K562 (cell line): Measurements from ENCODE around the gene CREB3L2. TPM values are rescaled to one million over a fixed set of nuclear protein-coding genes. Genes with fewer than 3 reads are reported as not detected.

Source experiments
- MCM3 ChIP-seq: fragments of 450-650 bp; IDR thresholded peaks from 2 replicates; pipeline ENCODE4 v1.6.1; 2016
- NFXL1 ChIP-seq: fragments of 450-650 bp; formaldehyde crosslinking; IDR thresholded peaks from 2 replicates; pipeline ENCODE4 v1.4.0; 2021; ENCODE audit warnings: mild to moderate bottlenecking
- polyA plus RNA-seq, 8 experiments: library from polyadenylated mRNA; depleted of rRNA in 4 of 8; stranded (reverse) in 5 of 8; unstranded in 3 of 8; fragments of >200 nt; fragmentation: Nextera tagmentation in 2 of 8; fragmentation: Illumina TruSeq in 1 of 8; extraction: Ambion mirVana in 2 of 8; extraction: Trizol in 1 of 8; gene quantifications; 2 replicates each; pipeline versions ENCODE4 v1.2.1 to v1.2.3, GENCODE V29; 2011 to 2014; ENCODE audit warnings: inconsistent platforms in 1 of 8, missing spikeins in 1 of 8
- total RNA-seq, 7 experiments: library from RNA; depleted of rRNA in 6 of 7; stranded (reverse); fragments of >200 nt in 6 of 7; fragmentation: Illumina TruSeq in 2 of 7; extraction: Trizol in 2 of 7; gene quantifications; 2 replicates each; pipeline versions ENCODE4 v1.2.1 to v1.2.3, GENCODE V29; 2011 to 2021; ENCODE audit warnings: low replicate concordance in 1 of 7
- TF ChIP-seq, protein P1 (sequence below): fragments of 250-450 bp; sonication (Bioruptor Pico); IDR thresholded peaks from 2 replicates; pipeline ENCODE4 v1.4.0; 2020; ENCODE audit warnings: mild to moderate bottlenecking, moderate library complexity
- TF ChIP-seq, protein P2 (sequence below): fragments of 200-800 bp; sonication (Bioruptor generic); IDR thresholded peaks from 2 replicates; pipeline ENCODE4 v1.6.1; 2017; ENCODE audit warnings: missing genetic modification characterization, missing compliant biosample characterization
- TF ChIP-seq, protein P3 (sequence below): sonication (generic); formaldehyde crosslinking; IDR thresholded peaks from 2 replicates; pipeline ENCODE4 v1.8.0; 2022; ENCODE audit warnings: missing genetic modification reagents, mild to moderate bottlenecking, borderline replicate concordance
- TF ChIP-seq, protein P4 (sequence below): fragments of 250-450 bp; sonication (Bioruptor Pico); IDR thresholded peaks from 2 replicates; pipeline ENCODE4 v1.5.1; 2021; ENCODE audit warnings: mild to moderate bottlenecking

CREB3L2 gene
- total and polyA plus RNA-seq, 9 of the 15 experiments (the other 6 are each of a cell fraction or from before 2014, with no cell fraction given) = 7.1 to 45.6 (median 15.8) TPM

DNA sequence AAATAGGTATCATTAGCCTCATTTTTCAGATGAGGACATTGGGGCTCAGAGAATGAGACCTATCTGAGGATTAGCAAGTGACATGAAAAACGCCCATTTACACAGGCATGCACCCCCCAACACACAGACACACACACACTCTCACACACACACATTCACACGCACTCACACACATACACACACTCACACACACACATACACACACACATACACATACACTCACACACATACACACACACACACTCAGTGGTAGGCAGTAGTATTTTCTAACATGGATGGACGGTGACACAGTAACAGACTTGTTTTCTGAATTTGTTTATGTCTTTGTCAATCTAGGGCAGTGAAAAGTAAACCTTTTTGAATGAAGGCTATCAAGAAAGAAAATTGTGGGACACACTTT, 176.4 kb downstream of the CREB3L2 start (continued):
- TF ChIP-seq, protein P1, sequence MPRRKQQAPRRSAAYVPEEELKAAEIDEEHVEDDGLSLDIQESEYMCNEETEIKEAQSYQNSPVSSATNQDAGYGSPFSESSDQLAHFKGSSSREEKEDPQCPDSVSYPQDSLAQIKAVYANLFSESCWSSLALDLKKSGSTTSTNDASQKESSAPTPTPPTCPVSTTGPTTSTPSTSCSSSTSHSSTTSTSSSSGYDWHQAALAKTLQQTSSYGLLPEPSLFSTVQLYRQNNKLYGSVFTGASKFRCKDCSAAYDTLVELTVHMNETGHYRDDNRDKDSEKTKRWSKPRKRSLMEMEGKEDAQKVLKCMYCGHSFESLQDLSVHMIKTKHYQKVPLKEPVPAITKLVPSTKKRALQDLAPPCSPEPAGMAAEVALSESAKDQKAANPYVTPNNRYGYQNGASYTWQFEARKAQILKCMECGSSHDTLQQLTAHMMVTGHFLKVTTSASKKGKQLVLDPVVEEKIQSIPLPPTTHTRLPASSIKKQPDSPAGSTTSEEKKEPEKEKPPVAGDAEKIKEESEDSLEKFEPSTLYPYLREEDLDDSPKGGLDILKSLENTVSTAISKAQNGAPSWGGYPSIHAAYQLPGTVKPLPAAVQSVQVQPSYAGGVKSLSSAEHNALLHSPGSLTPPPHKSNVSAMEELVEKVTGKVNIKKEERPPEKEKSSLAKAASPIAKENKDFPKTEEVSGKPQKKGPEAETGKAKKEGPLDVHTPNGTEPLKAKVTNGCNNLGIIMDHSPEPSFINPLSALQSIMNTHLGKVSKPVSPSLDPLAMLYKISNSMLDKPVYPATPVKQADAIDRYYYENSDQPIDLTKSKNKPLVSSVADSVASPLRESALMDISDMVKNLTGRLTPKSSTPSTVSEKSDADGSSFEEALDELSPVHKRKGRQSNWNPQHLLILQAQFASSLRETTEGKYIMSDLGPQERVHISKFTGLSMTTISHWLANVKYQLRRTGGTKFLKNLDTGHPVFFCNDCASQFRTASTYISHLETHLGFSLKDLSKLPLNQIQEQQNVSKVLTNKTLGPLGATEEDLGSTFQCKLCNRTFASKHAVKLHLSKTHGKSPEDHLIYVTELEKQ = no peak
- TF ChIP-seq MCM3 (peak; percentile 82; the same call in 1 of the 2 replicates), NFXL1 (CRISPR knock-in tag) (no peak)
- TF ChIP-seq, protein P2, sequence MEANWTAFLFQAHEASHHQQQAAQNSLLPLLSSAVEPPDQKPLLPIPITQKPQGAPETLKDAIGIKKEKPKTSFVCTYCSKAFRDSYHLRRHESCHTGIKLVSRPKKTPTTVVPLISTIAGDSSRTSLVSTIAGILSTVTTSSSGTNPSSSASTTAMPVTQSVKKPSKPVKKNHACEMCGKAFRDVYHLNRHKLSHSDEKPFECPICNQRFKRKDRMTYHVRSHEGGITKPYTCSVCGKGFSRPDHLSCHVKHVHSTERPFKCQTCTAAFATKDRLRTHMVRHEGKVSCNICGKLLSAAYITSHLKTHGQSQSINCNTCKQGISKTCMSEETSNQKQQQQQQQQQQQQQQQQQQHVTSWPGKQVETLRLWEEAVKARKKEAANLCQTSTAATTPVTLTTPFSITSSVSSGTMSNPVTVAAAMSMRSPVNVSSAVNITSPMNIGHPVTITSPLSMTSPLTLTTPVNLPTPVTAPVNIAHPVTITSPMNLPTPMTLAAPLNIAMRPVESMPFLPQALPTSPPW (CRISPR knock-in tag) = no peak
- TF ChIP-seq, protein P3, sequence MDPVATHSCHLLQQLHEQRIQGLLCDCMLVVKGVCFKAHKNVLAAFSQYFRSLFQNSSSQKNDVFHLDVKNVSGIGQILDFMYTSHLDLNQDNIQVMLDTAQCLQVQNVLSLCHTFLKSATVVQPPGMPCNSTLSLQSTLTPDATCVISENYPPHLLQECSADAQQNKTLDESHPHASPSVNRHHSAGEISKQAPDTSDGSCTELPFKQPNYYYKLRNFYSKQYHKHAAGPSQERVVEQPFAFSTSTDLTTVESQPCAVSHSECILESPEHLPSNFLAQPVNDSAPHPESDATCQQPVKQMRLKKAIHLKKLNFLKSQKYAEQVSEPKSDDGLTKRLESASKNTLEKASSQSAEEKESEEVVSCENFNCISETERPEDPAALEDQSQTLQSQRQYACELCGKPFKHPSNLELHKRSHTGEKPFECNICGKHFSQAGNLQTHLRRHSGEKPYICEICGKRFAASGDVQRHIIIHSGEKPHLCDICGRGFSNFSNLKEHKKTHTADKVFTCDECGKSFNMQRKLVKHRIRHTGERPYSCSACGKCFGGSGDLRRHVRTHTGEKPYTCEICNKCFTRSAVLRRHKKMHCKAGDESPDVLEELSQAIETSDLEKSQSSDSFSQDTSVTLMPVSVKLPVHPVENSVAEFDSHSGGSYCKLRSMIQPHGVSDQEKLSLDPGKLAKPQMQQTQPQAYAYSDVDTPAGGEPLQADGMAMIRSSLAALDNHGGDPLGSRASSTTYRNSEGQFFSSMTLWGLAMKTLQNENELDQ (CRISPR knock-in tag) = no peak
- TF ChIP-seq, protein P4, sequence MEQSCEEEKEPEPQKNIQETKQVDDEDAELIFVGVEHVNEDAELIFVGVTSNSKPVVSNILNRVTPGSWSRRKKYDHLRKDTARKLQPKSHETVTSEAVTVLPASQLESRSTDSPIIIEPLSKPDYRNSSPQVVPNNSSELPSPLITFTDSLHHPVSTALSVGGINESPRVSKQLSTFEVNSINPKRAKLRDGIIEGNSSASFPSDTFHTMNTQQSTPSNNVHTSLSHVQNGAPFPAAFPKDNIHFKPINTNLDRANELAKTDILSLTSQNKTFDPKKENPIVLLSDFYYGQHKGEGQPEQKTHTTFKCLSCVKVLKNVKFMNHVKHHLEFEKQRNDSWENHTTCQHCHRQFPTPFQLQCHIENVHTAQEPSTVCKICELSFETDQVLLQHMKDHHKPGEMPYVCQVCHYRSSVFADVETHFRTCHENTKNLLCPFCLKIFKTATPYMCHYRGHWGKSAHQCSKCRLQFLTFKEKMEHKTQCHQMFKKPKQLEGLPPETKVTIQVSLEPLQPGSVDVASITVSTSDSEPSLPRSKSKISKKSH (CRISPR knock-in tag) = no peak

Other genes starting within 250 kb of the CREB3L2 start
- gene DGKI, start 155.1 kb downstream of the CREB3L2 start, total RNA-seq (2014; rRNA removed) = 0.54 TPM in 1 of 2 replicates, not detected in the other
- gene DGKI, start 155.1 kb downstream of the CREB3L2 start, total RNA-seq (2014; rRNA removed; fragmentation: Illumina TruSeq; extraction: Trizol) = not detected in 2 replicates
- 0.11 TPM in 1 of 2 replicates, not detected in the other for gene DGKI, start 155.1 kb downstream of the CREB3L2 start, total RNA-seq (2015; rRNA removed; fragmentation: Illumina TruSeq; extraction: Trizol)
- not detected in 2 replicates for gene DGKI, start 155.1 kb downstream of the CREB3L2 start, total RNA-seq (2021)
- 0.18 TPM in 1 of 2 replicates, not detected in the other for gene DGKI, start 155.1 kb downstream of the CREB3L2 start, polyA plus RNA-seq (2011; rRNA removed)
- not detected in 2 replicates for gene DGKI, start 155.1 kb downstream of the CREB3L2 start, polyA plus RNA-seq (2014; fragmentation: Illumina TruSeq; extraction: Trizol)
- under 1 TPM in 1 of 2 experiments, not detected in 1; 0.11 TPM for gene DGKI, start 155.1 kb downstream of the CREB3L2 start, polyA plus RNA-seq (2014; fragmentation: Nextera tagmentation; extraction: Ambion mirVana)
- gene DGKI, start 155.1 kb downstream of the CREB3L2 start, polyA plus RNA-seq (2014; rRNA removed) = not detected in 2 replicates
- gene AKR1D1, start 74.4 kb upstream of the CREB3L2 start, total RNA-seq (2014; rRNA removed) = not detected in 2 replicates
- gene AKR1D1, start 74.4 kb upstream of the CREB3L2 start, total RNA-seq (2014; rRNA removed; fragmentation: Illumina TruSeq; extraction: Trizol) = not detected in 2 replicates
- not detected in 2 replicates for gene AKR1D1, start 74.4 kb upstream of the CREB3L2 start, total RNA-seq (2015; rRNA removed; fragmentation: Illumina TruSeq; extraction: Trizol)
- gene AKR1D1, start 74.4 kb upstream of the CREB3L2 start, total RNA-seq (2021) = not detected in 2 replicates
- not detected in 2 replicates for gene AKR1D1, start 74.4 kb upstream of the CREB3L2 start, polyA plus RNA-seq (2011; rRNA removed)
- not detected in 2 replicates for gene AKR1D1, start 74.4 kb upstream of the CREB3L2 start, polyA plus RNA-seq (2014; fragmentation: Illumina TruSeq; extraction: Trizol)
- gene AKR1D1, start 74.4 kb upstream of the CREB3L2 start, polyA plus RNA-seq (2014; fragmentation: Nextera tagmentation; extraction: Ambion mirVana) = not detected
- gene AKR1D1, start 74.4 kb upstream of the CREB3L2 start, polyA plus RNA-seq (2014; rRNA removed) = not detected in 2 replicates